HG03558 (cell line): ENCODE results near the gene GABRR2.
"Not testable (repeated sequence)": the region's sequence is repeated elsewhere in the genome, so short reads cannot be mapped to it uniquely, and the experiment has no call there.

Experiments
- ATAC-seq: cut with Tn5 transposase; IDR thresholded peaks from one replicate; pipeline ENCODE4 v1.9.1; 2021; ENCODE audit warnings: moderate number of reproducible peaks; ENCODE audit not compliant: unreplicated experiment; ENCODE audit errors: extremely low read depth

GABRR2 gene

DNA sequence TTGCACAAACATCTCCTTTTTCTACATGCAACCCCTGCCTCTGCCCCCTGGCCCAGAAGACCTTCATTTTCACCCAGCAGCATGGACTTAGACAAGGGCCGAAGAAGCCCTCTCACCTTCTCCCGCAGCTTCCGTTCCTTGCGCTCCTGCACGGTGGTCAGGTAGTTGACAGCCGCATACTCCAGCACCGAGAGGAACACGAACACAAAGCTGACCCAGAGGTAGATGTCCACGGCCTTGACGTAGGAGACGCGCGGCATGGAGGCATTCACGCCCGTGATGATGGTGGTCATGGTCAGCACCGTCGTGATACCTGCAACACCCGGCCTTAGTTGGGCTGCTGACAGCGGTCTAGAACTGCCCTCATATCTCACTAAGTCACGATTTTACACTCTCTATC, 50.8 kb downstream of the GABRR2 start:
- no peak for ATAC-seq

DNA sequence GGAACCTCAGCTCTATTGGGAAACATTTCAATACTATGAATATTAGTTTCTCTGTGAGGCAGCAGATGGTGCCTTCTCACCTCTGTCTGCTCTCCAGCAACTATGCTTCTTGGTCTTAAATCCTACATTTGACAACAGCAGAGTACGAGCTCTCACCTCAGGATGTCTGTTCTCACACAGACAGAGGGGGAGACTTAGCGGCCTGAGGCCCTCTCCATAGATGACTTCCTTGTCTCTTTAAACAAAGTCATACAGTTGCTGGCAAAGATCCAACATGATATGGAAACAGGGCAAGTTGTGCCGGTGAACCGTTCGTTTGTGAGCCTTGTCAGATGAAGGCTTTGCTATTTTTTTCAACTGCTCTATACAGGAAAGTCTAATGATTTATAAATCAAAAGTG, 54.3 kb downstream of the GABRR2 start:
- no peak for ATAC-seq

DNA sequence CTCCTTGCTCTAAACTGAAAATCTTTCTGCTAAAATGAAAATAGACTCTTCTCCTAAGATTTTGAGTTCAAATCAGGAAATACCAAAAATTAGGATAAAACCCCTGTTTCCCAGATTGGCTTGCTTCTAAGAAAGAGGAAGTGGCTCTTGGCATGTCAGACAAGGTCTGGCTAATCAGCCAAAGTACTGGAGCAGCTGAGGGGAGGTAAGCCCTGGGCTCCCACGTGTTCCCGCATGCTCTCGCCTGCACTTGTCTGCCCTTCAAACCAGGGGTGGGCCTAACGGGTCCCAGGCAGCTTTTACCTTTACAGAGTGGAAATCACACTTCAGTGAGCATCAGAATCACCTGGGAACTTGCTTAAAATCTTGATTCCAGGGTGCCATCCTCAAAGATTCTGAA, 54.8 kb downstream of the GABRR2 start:
- ATAC-seq: no peak

DNA sequence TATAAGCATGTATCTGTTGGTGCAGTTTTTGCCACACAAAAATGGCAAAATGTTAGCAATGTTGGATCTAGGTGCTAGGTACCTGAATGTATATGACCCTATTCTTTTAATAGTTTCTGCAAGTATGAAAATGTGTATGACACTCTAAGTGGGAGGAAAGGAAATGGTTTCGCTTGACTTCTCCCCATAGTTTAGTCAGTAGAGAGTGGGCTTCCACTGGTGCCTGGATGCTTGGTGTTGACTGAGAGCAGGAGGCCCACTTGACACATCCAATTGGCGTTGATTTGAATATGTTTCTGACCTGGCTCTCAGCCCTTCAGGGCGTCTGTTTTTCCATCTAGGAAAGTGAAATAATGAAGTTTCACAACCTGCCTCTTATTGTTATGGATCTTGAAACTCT, 56.2 kb downstream of the GABRR2 start:
- no peak for ATAC-seq

DNA sequence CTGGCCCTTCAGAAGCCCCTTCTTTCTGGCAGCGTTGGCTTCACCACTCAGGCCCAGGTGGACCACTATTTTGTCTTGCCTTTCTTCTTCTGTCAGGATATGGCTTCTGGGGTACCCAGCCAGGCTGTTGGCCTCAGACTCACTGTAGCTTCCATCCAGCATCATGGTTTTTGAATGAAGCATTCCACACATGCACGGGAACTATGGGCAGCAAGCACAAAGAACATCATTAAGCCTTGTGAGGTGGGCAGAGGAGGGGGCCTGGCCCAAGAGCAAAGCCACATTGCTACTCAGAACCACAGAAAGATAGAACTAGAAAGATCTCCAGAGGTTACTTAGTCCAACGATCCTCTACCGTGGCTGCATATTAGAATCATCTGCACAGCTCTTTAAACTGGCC, 57.3 kb downstream of the GABRR2 start:
- no peak for ATAC-seq

DNA sequence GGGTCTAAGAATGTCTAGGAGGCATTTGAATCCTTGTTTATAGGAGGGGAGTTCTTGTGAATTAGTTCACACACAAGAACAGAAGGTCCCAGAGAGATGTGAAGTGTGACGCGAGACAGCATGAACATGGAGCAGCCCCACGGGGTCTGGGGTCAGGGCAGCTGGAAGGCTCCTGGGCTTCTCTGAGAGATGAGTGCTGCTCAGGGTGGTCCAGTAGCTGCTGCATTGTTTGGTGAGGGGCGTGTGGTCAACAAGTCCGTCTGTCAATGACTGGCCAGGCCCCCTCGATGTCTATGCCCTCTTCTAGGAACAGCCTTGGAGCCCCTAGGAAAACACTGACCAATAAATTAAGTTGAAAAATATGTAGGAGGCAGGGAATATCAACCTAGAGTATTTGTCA, 57.8 kb downstream of the GABRR2 start:
- no peak for ATAC-seq

DNA sequence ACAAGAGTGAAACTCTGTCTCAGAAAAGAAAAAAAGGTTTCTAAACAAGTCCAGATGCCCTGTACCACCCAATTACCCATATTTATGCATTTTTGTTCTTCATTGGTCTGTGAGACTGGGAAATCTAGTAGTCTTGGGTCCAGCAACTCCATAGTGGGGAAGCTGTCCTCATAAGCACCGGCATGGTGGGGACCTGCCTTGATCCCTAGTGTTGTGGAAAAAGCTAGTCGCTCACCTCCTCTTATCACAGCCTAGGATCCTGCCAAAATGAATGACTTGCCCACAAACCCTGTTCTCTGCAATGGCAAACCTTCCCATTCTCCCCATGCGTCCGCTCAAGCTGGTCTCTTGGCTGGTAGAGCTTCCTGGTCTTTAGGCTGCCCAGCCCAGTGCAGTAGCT, 59.7 kb downstream of the GABRR2 start:
- no peak for ATAC-seq

DNA sequence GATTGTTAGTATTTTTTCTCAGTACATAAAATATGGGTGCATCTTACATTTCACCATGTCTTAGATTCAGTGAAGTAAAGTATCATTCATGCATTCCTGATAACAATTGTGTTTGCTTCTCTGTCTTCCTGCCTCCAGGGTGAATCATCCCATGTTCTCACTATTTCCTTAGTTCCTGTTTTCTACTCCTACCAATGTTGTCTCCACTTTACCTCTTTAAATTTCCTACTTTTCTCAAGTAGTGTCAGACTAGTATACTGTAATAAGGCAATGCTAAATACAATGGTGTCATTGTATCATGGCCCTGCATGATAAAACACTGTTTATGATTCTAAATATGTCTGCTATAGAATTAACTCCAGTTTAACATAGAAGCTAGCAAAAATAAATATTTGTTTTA, 60.5 kb downstream of the GABRR2 start:
- ATAC-seq: no peak

DNA sequence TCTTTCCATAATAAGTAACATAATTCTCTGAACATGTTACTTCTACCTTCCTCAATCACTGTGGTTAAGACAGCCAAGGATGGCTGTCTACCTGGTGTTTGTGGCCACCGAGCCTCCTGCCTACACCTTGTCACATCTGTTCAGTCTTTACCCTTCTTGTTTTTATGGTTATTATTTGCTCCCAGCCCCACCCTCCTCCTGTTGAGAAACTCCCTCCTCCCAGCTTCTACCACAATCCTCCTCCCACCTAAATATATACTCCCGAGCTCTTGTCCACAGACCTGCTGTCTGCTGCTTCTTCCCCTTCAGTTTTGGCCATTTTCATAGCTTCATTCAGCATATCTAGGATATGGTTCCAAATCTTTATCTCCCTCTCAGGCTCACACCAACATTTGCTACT, 62.2 kb downstream of the GABRR2 start:
- ATAC-seq: no peak

DNA sequence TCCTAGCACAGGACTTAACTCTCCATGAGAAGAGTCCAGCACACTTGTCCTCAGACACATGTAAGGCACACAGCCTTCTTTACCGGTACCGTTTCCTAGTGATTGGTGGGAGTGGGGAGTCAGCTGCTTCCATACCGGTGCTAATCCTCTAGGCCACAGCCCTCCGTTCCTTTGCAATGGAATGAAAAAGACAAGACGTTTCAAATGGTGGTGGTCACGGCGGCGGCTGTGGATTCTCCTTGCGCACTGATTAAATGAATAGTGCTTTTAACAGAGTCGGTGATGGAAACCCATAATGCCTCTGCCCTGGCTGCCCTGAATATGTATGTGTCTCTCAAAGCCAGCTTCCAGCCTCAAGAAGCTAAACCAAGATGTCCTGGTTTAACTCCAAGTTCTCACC, 63.1 kb downstream of the GABRR2 start:
- no peak for ATAC-seq

DNA sequence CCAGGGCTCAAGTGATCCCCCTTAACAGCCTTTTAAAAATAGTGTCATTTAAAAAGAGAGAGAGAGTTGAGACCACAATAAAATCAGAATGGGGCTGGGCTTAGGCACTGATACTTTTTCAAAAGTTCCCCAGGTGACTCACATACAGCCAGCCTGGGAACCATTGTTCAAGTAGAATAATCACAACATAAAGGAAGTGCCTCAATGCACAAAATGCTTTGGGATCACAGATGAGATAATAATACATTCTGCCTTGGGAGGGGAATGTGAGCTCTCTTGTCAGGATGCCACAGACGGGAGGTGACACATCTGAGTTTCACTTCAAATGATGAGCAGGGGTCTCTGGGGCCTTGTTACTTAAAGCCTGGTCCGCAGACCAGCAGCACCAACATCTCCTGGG, 63.9 kb downstream of the GABRR2 start:
- no peak for ATAC-seq

DNA sequence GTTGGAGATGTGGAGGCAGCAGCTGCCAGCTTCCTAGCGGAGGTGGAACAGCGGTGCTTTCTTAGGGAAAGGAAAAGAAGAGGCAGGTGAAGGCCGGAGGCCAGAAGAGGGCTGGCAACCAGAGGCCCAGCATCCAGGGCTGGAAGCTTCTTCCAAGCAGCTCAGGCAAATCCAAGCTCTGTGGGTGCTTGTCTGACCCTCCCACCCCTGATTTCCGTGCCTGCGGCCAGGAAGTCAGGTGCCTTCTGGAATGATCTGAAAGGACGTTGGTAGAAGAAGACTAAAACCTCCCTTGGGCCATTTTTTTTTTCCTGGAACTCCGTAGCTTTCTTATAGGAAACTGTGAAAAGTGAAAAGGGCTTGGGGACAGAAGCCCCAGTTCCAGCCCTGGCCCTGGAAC, 64.9 kb downstream of the GABRR2 start:
- no peak for ATAC-seq

DNA sequence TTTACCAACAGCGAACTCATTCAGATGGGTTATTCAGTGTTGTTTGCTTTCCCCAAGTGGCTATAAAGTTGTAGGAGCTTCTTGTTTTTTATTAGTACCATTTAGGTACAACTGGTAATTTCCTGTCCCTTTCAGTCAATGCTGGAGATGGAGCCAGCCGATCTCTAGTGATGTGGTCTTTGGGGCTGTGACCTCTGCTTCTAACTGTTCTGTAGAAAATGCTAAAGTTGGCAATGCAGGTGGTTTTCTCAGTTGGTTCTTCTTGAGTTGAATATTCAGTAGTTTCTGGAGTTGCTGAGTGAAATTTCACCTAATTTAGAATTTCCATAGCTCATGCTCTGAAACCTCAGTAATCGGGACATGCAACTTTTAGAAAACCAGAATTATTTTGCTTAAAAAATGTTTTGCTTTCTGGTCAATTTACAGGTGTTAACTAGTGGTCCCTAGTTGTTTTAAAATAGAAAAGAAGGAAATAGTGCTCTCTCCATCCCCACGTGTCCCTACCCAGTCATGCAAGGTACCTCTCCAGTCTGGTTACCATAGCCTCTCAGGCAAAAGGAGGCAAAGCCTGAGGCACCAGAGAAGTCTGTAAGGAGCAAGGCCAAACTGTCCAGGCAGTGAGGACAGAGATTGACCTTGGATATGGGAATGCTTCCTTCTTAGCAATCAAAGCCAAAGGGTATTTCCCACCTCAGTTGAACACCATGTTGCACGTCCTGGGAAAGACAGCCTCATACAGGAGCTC, 70.7 kb downstream of the GABRR2 start:
- ATAC-seq: no peak

DNA sequence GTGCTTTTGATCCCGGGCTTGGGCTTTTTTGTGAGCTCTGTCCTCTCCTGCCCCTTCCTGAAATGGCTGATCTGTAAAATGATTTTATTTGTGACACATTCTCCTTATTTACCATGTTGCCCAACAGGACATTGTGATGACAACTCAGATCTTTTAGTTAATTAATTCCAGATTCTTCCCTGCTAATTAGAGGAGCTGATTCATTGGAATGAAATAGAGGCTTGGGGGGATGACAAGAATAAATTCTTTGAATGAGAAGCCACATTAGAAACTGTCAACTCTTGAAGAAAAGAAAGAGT, 71.8 kb downstream of the GABRR2 start:
- ATAC-seq: no peak

DNA sequence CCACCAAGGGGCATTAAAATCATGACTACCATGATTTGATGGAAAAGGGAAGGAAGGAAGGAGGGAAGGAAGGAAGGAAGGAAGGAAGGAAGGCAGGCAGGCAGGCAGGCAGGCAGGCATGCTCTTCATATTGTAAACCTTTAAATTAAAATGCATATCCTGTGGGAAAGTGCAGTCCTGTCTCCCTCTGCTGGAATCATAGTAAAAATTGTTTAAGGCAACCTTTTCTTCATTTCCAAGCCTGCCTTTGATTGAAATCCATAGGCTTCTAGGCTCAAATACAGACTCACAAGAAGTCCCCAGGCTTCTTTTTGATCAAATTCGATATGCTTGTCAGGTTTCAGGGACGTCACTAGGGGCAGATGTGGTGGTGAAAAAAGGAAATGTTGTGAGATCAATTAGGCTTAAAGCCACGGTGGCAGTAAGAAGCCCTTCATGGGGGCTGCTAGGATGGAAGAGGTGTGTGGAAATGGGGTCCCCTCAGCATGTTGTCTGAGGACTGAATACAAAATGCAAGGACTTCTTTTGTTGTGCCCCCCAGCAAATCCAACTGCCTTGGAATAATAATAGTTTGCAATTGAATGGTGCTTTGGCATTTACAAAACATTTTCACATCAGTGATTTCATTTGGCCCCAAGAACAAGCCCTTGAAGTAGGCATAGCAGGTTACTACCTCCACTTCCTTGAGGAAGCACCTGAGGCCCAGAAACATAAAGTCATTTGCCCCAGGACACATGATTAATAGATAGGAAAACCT, 72.3 kb downstream of the GABRR2 start:
- ATAC-seq: no peak

DNA sequence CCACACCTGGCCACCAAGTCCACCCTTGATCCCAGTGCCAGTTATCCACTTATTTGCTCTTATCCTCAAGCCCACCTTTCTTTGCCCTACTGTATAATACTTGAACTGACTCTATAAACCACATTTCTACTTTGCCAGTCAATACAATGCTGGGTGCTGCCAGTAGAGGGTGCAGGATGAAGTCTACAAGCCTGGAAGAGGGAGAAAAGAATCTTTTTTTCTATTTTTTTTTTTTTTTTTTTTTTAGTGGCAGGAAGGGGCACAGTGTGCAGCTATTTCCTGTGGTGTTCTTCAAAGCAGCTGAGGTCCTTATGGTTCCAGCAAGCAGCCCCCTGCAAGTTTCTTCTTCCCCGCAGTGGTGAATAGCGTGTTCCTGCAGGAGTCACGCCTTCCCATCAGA, 75.8 kb downstream of the GABRR2 start:
- no peak for ATAC-seq

DNA sequence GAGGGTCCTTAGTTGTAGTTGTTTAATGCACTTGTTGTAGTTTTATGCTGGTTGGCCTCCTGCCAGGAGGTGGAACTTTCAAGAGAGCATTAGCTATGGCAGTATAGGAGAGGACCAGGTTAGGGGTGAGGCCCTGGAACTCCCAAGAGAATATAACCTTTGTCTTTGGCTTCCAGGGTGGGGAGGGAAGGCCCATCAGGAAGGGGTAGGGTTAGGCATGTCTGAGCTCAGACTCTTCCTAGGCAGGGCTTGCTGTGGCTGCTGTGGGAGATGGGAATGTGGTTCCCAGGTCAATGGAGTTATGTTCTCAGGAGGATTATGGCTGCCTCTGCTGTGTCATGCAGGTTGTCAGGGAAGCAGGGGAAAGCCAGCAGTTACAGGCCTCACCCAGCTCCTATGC, 77.9 kb downstream of the GABRR2 start:
- no peak for ATAC-seq

DNA sequence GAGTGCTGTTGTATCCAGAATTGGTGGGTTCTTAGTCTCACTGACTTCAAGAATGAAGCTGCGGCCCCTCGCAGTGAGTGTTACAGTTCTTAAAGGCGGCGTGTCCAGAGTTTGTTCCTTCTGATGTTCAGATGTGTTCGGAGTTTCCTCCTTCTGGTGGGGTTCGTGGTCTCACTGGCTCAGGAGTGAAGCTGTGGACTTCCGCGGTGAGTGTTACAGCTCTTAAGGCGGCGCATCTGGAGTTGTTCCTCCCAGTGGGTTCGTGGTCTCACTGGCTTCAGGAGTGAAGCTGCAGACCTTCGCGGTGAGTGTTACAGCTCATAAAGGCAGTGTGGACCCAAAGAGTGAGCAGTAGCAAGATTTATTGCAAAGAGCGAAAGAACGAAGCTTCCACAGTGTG, 81.5 kb downstream of the GABRR2 start:
- ATAC-seq: not testable (repeated sequence)

DNA sequence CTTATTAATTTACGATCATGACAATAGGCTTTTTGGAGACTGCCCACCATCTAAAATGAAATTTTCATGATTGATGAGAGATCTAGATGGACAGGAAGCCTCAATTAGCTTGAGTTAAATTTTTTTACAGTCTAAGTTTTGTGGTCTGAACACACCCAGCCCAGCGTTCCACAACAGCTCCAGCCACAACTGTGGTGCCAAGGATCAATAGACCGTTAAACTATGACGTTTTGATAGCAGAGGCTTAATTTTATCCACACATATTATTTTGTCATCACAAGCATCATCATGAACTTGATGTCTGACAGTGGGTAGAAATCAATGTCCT, 92.4 kb downstream of the GABRR2 start:
- no peak for ATAC-seq

DNA sequence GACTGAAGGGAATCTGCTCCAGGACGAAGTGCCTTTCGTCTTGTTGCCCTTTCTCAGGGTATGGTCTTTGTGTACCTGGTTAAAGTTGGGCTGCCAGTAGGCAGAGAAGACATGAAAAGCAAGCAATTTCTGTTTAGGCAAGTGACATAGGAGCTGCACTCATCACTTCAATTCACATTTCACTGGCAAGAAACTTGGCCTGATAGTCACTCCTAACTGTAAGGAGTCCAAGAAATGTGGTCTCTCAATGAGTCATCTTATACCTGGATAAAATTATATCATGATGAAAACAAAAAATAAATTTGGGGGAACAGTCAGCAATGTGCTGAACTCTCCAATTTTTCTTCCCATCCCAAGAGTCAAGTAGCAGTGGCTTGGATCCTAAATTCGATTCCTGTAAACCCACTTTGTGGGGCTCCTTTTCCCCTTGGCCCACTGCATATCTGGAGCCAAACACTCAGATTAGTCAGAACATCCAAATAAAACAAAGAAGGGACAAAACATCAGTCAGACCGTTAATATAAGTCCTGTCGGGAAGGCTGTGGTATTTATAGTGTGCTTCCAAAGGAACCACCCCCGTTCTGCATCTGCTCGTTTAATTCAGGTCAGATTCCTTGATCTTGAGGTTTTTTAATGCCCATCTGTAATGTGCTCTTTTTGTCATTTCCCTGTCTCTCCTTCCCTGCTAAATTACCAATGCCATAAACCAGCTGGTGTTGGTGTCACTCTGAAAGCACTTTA, 93.0 kb downstream of the GABRR2 start:
- no peak for ATAC-seq

DNA sequence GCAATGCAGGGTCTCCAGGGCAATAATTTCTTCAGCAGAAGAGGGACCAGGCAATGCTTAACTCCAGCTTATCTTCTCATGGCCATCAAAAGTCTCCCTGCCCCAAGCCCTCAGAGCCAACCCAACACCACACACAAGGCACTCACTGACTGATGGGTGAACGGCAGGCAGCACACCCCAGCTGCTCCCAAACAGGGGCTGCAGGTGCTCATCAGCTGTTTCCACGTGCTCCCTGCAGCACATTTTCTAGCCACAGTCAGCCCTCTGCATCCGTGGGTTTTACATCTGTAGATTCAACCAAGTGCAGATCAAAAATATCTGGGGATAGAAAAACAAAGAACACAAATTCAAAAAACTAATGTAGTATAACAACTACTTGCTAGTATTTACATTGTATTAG, 94.0 kb downstream of the GABRR2 start:
- no peak for ATAC-seq
